HG02623 (cell line): Measurements from ENCODE around the gene MPLKIP.
A peak's percentile ranks its signal among the peaks of the same experiment; 100 is the strongest.
"Not testable (repeated sequence)": the region's sequence is repeated elsewhere in the genome, so short reads cannot be mapped to it uniquely, and the experiment has no call there.

Experiments
- ATAC-seq: cut with Tn5 transposase; IDR thresholded peaks from one replicate; pipeline ENCODE4 v1.9.1; 2021; ENCODE audit warnings: moderate library complexity; ENCODE audit not compliant: unreplicated experiment

MPLKIP gene

DNA sequence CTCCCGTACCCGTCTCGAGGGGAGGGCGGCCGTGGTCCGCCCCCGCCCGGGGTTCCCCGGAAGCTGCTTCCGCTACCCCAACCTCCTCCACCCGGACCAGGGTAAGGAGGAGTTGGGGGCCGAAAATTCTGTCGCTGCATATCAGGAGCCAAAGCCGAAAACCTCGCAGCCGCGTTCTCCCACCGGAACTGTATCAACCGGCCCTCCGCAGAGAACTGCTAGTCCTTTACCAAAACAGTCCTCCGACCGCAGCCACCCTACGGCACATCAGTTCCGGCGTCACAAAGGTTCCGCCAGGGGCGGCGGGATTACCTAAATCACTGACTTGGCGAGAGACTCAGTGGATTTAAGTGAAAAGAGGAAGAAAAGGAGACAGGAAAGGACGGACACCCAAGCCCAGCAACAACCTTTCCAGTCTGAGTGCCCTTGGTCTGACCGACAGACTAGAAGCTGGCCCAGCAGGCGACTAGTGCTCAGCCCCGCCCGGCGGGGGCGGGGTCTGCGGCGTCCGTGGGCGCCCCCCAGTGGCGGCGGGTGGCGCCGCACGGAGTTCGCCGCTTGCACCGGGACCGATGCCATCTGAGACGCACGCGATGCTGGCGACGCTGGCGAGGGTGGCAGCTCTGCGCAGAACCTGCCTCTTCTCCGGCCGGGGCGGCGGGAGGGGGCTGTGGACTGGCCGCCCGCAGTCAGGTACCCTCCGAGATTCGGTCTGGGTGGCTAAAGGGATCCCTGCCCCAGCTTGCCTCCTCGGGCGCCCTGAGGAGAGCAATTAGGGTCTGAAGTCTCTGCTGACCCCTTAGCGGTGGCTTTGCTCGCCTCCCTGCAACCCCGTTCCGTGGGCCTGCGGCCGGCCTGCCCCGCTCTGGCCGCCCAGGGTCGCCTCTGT lies at the start of gene MPLKIP, which contains the start of gene SUGCT:
TSS of gene MPLKIP (minus strand) at position 195 of the 889 bp plus-strand sequence. CDS start at position 140, 55 bp downstream.
TSS of gene SUGCT (plus strand) at position 578 of the 889 bp plus-strand sequence.
- ATAC-seq, result peak; percentile 83

DNA sequence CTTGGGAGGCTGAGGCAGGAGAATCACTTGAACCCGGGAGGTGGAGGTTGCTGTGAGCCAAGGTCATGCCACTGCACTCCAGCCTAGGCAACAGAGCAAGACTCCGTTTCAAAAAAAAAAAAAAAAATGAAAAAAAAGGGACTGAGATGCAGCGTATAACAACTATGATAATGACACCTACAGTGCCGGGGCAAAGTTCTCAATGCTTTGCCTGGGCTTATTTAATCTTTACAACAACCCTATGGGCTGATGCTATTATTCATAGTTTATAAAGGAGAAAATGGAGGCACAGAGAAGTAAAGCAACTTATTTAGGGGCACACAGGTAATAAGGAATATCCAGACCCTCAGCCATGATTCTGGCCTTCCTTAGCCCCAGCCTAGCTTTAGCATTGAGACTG lies 48.0 kb upstream of the MPLKIP start:
- no peak for ATAC-seq

GRCh38 chr7:40177071-40177470 lies 42.6 kb upstream of the MPLKIP start:
- ATAC-seq, result no peak

DNA sequence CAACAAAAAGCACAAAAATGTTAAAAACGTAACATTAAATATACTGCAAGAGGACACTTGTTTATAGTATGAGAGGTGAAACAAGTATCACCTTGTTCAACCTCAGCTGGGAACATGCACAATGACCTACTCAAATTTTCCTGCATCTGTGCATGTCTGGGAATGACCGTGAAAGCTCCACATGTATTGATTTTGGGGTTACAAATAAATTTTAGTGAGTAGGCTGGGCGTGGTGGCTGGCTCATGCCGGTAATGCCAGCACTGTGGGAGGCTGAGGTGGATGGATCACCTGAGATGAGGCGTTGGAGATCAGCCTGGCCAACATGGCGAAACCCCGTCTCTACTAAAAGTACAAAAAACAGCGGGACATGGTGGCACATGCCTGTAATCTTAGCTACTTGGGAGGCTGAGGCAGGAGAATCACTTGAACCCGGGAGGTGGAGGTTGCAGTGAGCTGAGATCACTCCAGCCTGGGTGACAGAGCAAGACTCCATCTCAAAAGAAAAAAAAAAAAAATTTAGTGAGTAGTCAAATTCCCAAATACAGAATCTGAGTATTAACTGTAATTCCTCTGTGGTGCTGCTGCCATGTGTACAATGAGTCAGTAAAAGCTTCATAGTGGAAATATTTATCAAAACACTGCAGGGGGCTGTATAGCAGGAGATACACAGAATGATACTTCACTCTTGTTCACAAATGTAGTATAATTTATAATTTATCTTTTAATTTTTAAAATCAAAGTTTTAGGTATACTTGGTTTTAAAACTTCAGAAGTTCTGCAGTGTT lies 41.5 kb upstream of the MPLKIP start:
- no peak for ATAC-seq

DNA sequence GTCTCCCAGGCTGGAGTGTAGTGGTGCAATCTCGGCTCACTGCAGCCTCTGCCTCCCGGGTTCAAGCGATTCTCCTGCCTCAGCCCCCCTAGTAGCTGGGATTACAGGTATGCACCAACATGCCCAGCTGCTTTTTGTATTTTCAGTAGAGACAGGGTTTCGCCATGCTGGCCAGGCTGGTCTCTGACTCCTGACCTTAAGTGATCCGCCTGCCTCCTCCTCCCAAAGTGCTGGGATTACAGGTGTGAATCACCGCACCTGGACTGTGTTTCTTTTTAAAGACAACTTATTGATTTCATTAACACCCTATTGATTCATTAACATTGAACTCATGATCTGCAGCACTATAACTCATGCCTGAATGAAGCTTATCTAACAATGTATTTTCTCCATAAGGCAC lies 40.8 kb upstream of the MPLKIP start:
- ATAC-seq, result not testable (repeated sequence)

GRCh38 chr7:40173121-40173520 lies 38.7 kb upstream of the MPLKIP start:
- not testable (repeated sequence) for ATAC-seq

DNA sequence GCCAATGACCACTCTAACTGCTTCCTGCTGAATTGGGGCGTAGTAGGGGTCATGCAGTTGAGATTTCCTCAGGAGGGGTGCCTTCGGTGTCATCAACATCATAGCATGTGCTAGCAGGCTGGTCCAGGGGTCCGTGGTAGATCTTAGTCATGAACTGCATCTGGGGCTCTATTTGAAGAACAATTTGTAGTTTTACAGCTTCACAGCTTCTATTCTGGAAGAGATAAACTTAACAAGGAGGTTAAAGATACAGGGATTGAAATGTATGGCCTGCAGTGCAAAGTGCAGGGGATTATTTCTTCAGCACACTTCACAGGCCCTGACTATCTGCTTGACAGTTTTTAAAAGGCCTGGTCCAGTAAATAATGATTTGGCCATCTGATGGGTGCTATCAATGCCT lies 33.8 kb upstream of the MPLKIP start:
- ATAC-seq, result not testable (repeated sequence)

- ATAC-seq, result no peak
Measured at GRCh38 chr7:40167291-40167690, 32.9 kb upstream of the MPLKIP start.

DNA sequence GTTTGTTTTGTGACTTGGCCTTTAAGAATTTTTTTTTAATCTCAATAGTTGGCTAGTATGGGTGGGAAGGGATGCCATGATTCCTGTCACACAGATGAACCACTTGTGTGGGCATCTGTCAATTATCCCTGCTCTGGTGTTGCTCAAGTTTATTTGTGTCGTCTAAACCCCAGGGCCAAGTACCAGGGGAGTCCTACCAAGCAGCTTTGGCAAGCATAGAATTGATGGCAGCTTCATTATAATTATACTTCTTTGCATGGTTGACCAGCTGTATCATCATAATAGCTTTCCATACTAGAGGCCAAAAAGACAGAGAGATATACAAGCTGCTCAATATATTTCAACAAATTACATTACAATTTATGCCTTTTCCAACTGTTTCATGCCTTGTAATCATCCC lies 30.8 kb upstream of the MPLKIP start:
- no peak for ATAC-seq

DNA sequence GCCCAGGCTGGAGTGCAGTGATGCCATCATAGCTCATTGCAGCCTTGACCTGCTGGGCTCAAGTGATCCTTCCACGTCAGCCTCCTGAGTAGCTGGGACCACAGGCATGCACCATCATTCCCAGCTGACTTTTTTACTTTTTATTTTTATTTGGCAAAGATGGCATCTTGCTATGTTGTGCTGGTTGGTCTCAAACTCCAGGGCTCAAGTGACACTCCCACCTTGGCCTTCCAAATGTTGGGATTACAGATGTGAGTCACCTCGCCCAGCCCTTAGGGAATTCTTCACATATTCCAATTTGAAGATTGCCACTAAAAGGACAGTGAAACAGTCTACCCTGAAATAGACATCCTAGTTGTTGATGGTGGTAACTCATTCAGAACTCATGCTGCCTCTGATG lies 28.1 kb upstream of the MPLKIP start:
- no peak for ATAC-seq

DNA sequence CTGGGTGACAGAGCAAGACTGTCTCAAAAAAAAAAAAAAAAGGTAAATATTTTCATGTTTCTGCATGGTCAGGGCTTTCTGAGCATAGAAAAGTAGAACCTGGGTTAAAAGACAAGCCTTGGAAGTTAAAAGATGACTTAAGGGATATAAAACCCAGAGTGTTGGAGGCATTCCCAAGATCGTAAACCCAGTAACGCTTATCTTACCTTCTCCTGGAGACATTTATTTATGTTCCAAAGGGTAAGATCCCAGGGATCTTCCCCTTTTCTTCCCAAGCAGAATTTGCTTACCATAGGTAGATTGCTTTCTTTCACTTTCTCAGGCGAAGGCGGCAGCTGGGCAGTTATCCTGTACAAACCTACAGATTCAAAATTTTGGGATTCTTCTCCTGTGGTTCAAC lies 22.6 kb upstream of the MPLKIP start:
- no peak for ATAC-seq

- no peak for ATAC-seq
Measured at GRCh38 chr7:40151504-40151903, 17.1 kb upstream of the MPLKIP start.

GRCh38 chr7:40148671-40149070 lies 14.2 kb upstream of the MPLKIP start:
- no peak for ATAC-seq

- not testable (repeated sequence) for ATAC-seq
Measured at GRCh38 chr7:40148247-40148580, 13.8 kb upstream of the MPLKIP start.

DNA sequence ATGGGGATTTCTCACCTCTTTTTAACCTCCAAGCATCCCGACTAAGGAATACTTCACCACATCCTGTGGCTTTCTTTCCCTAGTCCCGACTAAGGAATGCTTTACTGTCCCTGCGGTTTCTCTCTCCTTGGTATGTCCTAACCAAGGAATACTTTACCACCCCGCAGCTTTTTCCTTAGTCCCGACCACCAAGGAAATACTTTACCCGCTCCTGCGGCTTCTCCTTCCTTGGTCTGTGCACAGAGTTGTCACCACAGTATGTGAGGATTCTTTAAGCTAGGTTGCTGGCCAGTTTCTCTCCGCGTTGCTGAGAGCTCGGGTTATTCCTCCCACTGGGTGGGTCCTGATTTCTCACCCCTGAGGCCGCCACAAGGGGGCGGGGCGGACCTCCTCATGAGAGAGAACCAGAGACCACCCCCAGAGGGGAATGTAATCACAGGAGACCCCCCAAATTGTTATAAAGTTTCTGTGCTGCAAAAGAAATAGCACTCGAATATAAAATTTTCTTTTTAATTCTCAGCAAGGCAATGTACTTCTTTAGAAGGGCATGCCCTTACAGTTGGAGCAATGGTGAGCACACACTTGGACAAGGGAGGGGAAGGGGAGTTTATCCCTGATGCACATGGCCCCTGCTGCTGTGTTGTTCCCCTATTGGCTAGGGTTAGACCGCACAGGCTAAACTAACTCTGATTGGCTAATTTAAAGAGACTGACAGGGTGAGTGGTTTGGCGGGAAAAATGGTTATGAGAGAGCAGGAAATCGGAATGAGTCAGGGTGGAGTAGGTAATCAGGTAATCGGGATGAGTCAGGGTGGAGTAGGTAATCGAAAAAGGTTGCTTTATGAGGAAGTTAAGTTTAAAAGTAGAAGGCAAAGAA lies 13.2 kb upstream of the MPLKIP start:
- ATAC-seq, result no peak

GRCh38 chr7:40145596-40146130 lies 11.2 kb upstream of the MPLKIP start:
- not testable (repeated sequence) for ATAC-seq

GRCh38 chr7:40141916-40142315 lies 7.5 kb upstream of the MPLKIP start:
- not testable (repeated sequence) for ATAC-seq

- ATAC-seq, result not testable (repeated sequence)
Measured at GRCh38 chr7:40139891-40140290, 5.5 kb upstream of the MPLKIP start.

DNA sequence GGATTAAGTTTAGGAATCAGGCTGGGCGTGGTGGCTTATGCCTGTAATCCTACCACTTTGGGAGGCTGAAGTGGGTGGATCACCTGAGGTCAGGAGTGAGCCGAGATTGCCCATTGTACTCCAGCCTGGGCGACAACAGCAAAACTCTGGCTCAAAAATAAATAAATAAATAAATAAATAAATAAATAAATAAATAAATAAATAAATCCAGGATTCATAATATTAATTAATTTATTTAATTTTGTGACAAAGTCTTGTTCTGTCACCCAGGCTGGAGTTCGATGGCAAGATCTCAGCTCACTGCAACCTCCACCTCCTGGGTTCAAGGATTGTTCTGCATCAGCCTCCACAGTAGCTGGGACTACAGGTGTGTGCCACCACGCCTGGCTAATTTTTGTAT lies 4.6 kb upstream of the MPLKIP start:
- no peak for ATAC-seq

DNA sequence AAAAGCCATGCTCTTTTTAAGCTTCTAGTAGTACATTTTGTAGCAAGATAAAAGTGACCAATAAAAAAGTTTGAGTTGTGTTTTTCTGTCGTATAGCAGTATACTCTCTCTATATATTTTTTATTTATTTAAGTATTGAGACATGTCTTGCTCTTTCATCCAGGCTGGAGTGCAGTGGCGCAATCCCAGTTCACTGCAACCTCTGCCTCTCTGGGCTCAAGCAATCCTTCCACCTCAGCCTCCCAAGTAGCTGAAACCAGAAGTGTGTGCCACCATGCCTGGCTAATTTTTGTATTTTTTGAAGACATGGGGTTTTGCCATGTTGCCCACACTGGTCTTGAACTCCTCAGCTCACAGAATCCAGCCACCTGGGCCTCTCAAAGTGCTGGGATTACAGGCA lies 3.1 kb upstream of the MPLKIP start:
- no peak for ATAC-seq

GRCh38 chr7:40135317-40135610 lies 842 bp upstream of the MPLKIP start:
- ATAC-seq, result no peak
